Activated T-cell treated with anti-CD3 and anti-CD28 coated beads, Interleukin-2, amount 50 U/mL, for 1 hour (primary cell): ENCODE measurements around the gene MFSD12.
A peak's percentile ranks its signal among the peaks of the same experiment; 100 is the strongest.

Source experiments
- DNase-seq: peaks from one replicate; pipeline ENCODE4 v3.0.0-alpha.2; 2020

MFSD12 gene

GRCh38 chr19:3555653-3556422 is 1.5 kb downstream of the MFSD12 start:
- no peak for DNase-seq

GRCh38 chr19:3554254-3555083 is 2.9 kb downstream of the MFSD12 start:
- peak; percentile 55 for DNase-seq

GRCh38 chr19:3551792-3552095 is 5.6 kb downstream of the MFSD12 start:
- no peak for DNase-seq

- DNase-seq: no peak
Measured at GRCh38 chr19:3550947-3551791, 6.2 kb downstream of the MFSD12 start.

- DNase-seq: no peak
Measured at GRCh38 chr19:3549816-3550215, 7.6 kb downstream of the MFSD12 start.

DNA sequence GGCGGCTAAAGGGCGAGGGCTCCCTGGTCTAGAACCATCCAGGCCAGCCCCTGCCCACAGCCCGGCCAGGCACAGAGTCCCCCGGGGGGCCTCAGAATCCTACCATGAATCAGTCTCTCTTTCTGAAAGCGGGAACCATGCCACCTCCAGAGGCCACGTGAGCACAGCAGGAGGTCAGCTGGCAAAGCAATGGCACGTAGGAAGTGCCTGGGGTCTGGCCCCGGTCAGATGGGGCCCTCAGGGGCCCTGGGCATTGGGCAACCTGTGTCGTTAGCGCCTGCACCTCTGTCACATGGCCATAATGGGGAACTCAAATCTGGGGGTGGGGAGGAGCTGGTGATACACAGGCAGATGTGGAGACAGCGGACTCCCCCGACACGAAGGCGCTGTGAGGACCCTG is 8.8 kb downstream of the MFSD12 start:
- no peak for DNase-seq

GRCh38 chr19:3547767-3548282 is 9.6 kb downstream of the MFSD12 start:
- DNase-seq: no peak

DNA sequence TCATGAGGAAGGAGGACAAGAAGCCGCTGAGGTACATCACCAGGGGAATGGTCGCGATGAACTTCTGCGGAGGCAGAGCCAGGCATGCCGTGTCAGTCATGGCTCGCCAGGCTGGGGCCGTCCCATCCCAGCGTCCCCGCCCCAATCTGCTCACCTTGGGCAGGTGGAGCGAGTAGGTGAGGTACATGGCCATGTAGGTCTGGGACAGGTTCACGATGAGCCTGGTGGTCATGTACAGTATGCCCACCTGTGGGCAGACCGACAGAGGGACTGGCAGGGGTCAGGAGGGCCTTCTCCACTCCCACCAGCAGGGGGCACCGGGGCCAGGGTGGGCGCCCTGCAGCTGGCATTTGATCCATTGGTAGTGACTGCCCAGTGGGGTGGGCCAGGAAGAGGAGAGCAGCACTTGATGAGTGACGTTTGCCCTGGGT is 10.1 kb downstream of the MFSD12 start:
- DNase-seq: no peak

DNA sequence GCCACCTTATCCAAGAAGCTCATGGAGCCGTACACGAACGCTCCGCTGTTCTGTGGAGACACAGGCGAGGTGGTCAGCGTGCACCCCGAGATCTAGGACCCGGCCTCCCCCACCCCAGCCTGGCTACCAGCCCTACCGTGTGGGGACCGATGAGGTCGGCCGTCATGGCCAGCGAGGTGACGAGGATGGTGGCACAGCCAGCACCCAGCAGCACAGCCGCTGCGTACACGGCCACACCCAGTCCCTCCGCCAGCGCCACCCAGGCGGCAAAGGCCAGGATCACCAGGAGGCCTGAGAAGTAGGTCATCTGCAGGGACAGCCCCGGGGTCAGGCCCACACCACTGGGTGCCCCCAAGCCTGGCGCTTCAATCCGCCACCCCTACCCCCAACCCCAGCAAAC is 11.3 kb downstream of the MFSD12 start:
- DNase-seq: no peak

GRCh38 chr19:3545669-3546034 is 11.7 kb downstream of the MFSD12 start:
- DNase-seq: no peak

DNA sequence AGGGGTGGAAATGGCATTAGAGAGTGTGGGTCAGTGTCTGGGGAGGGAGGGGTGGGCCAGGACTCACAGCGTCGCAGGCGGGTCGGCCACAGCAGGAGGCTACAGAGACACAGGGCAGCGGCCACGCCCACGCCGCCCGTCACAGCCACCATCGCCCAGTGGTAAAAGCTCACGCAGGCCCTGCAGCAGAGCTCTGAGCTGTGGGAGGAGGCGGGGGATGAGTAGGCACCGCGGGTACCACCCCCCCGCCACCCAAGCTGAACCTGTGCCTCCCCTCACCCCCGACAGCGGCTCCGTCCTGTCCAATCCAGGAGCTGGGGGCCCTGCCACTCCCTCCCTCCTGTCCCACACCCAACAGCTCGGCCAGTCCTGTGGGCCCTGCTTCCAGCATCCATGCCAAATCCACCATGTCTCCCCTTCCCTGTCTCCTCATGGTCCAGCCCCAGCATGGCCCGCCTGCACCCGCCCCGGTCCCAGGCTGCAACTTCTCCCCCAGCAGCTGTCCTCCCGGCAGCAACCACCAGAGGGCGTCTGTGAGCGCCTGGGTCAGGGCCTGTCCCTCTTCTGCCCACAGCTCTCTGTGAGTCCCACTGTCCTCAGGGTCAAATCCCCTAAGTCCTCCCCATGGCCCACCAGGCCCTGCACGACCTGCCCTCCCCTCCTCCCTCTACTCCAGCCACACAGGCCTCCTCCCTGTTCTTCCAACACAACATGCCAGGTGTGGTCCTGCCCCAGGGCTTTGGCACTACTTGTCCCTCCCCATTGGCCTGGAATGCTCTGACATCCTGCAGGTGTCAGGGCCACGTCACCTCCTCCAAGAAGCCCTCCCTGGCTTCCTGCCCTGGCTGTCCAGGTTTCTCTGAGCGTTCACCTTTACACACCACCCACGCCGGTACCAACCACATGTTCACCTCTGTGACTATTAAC is 12.4 kb downstream of the MFSD12 start:
- peak; percentile 86 for DNase-seq

DNA sequence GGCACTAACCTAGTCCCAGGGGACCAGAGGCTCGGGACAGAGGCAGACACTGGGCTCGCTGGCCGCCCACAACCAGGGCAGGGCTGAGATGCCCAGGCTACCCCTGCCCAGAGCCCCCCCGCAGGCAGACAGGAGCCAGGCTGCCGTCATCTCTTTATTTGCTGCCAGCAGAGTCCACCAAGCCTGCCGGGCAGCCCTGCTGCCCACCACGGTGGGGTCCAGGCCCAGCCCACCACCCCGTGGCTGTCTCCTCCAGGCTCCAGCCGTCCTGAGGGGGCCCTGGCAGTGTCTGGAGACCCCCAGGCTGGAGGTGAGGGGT is 13.4 kb downstream of the MFSD12 start:
- no peak for DNase-seq

GRCh38 chr19:3543150-3544057 is 14.0 kb downstream of the MFSD12 start:
- DNase-seq: no peak

- no peak for DNase-seq
Measured at GRCh38 chr19:3539756-3540118, 17.6 kb downstream of the MFSD12 start.

DNA sequence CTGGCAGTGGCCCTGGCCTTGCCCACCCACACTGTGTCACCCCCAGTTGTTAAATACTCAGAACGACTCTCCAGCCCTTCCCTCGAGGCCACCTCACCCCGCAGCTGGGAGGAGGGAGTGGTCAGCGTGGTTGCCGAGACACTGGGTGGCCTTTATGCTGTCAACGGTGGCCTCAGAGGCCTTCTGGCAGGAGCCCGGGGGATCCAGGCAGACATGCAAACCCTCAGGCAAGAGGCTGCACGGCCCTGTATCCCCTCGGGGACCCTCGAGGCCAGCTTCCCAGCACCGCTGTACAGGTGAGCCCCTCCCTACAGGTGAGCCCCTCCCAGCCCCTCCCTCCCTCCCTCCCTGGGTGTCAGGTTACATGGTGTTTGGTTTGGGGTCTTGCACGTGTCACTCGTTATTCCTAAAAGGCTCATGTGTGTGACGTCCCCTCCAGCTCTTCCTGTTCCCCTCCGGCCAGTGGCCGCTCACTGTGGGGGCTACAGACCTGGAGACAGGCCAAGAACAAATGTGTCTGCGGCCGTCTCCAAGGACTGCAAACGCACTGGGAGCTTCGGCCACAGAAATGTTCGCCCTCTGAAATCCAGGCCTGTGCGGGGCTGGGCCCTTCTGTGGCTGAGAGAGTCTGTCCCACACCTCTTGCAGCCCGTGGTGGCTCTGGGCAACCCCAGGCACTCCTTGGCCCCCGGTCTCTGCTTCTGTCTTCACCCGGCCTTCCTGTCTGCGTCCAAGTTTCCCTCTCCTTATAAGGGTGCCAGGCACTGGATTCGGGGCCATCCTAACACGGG is 18.2 kb downstream of the MFSD12 start, which contains the start of gene TEKTIP1:
TEKTIP1 (plus strand) TSS at position 210 of the 791 bp plus-strand sequence; CDS start at position 214, 4 bp downstream.
- DNase-seq: no peak

DNA sequence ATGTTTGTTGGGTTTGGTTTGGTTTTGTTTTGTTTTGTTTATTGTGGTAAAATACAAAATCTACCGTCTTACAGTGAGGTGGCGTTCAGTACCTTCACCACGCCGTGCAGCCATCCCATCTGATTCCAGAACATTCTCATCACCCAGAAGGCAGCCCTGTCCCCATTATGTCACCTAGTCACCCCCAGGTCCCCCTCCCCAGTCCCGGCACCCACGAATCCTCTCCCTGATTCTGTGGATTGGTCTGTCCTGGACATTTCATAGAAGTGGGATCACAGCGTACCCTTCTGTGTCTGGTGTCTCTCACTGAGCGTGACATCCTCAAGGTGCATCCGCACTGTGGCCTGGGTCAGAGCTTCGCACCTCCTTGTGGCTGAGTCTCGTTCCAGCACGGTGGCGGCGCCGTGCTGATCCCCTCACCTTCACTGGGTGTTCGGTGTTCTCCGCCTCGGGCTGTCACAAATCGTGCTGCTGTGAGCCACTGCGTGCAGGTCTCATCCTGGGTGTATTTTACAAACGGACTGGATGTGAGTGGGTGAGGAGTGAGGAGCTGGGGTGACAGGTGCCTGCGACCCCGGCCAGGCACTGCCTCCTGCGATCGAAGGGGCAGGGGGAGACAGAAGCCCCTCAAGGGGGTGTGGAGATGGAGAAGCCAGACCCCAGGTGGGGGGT is 19.0 kb downstream of the MFSD12 start:
- DNase-seq: no peak

DNA sequence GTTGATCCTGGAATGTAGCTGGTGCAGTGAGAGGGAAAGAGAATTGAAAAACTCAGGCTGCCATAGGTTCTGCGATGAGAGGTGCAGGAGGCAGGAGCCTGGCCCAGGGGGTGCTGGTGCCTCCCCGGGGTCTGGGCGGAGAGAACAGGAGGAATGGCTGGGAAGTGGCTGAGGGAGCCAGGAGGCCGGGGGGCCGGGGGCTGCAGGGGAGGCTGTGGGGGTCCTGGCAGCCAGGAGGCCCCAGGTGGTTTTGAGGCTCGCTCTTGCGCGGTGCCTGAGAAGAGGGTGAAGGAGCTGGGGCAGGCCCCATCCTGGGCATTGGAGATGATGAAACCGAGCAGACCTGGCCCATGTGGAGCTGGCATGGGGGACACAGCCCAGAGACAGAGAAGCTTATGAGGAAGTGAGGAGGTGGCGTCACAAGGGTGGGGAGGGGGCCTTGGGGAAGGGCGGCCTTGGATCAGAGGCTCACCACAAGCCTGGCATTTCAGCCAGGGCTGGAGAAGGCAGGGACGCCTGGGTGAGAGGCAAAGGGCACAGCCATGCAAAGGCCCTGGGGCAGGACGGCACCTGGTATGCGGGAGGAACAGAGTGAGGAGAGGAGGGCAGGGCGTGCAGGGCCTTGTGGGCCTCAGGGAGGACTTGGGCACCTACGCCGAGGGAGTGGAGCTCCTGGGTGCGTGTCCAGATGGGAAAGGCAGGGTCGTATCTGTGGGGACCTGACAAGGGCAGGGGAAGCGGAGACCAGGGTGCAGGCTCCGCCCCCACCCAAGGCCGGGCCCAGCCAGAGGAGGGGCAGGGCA is 19.7 kb downstream of the MFSD12 start:
- no peak for DNase-seq

DNA sequence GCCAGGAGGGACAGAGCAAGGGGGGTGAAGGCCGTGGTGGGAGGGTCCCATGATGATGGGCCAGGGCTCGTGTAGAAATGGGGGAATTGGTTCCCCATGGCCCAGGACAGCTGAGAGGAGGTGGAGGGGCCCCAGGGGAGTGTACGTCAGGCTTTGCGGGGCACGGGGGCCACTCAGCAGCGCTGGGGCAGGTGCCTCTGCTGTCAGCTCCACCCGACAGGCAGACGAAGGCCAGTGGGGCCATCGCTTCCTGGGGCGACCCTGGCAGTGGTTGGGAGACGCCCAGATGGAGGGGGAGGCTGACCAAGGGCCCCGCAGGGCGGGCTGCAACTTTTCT is 20.3 kb downstream of the MFSD12 start:
- no peak for DNase-seq
